Endometrium (tissue), 2 donors: ENCODE measurements around the gene TRIM58.

Experiments
- FAIRE-seq: peaks from 2 replicates; lab custom pipeline; 2012; peaks lifted over from hg19 to GRCh38; lab: Jason Lieb, UNC
- donor health status: control.
- donor health status: control.

TRIM58 gene

DNA sequence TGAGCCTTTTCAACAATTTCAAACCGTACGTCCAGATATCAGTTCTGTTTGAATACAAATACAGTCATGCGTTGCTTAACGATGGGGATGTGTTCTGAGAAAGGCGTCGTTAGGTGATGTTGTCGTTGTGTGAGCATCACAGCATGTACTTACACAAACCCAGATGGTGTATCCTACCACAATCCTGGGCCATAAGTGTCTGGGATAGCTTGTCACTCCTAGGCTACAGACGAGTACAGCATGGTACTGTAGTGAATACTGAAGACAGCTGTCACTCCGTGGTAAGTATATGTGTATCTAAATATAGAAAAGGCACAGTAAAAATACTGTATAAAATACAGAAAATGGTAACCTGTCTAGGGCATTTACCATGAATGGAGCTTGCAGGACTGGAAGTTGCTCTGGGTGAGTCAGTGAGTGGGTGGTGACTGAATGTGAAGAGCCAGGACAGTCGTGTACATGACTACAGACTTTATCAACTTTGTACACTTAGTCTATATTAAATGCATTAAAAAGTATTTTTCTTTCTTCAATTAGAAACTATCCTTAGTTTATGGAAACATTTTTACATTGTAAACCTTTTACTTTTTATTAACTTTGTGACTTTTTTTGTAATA is 27.9 kb downstream of the TRIM58 start:
- no peak for FAIRE-seq

DNA sequence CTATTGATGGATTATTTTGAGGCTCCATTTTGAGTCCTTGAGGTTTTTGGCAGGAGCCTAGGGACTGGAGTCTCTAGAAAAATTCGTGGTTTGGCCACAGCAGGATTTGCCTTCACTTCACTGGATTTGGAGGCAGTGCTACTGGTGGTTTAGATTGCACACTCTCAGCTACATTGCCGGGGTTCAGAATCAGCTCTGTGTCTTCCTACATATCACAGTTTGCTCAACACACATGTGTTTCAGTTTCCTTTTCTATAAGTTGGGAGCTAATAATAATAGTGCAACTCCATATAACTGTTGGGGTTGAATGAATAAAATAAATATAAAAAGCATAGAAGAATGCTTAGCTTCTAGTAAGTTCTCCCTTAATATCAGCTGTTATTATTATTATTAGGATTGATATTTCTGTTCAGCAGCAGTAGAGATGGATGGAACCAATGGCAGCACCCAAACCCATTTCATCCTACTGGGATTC is 38.2 kb downstream of the TRIM58 start, which contains the start of gene OR2W3:
Gene OR2W3 (plus strand): TSS at position 425 of the 475 bp plus-strand sequence. CDS start 0 bp downstream, at position 425.
- FAIRE-seq, result no peak

DNA sequence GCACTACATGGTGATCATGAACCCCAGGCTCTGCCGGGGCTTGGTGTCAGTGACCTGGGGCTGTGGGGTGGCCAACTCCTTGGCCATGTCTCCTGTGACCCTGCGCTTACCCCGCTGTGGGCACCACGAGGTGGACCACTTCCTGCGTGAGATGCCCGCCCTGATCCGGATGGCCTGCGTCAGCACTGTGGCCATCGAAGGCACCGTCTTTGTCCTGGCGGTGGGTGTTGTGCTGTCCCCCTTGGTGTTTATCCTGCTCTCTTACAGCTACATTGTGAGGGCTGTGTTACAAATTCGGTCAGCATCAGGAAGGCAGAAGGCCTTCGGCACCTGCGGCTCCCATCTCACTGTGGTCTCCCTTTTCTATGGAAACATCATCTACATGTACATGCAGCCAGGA is 39.0 kb downstream of the TRIM58 start:
- FAIRE-seq, result no peak

DNA sequence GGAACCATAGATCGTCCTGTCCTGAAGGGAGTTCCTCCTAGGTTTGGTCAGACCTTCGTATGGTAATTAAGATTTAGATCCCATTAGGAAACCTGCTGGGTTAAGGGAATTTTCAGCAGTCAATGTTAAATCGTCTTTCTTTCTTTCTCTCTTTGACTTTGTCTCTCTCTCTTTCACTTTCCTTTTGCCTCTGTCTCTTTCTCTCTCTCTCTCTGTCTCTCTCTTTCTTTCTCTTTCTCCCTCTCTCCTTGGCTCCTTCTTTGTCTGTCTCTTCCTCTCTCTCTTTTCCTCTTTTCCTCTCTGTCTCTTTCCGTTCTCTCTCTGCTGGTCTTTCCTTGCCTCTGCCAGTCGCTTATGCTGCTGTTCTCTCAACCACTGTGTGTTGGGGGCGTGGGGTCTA is 47.1 kb downstream of the TRIM58 start:
- no peak for FAIRE-seq

DNA sequence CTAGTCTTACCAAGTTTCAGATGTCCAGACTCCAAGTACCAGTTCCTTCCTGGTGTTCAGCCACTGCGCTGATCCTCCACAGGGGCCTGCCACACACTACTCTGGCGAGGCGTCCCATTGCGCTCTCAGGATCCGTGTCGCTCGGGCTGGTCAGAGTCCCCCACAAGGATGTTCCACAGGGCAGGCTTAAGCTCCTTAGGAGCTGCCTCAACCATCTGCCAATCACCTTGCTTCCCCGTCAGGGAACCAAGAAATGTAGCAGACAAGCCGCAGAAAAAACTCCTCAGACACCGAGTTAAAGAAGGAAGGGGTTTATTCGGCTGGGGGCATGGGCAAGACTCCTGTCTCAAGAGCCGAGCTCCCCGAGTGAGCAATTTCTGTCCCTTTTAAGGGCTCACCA is 48.2 kb downstream of the TRIM58 start:
- no peak for FAIRE-seq

DNA sequence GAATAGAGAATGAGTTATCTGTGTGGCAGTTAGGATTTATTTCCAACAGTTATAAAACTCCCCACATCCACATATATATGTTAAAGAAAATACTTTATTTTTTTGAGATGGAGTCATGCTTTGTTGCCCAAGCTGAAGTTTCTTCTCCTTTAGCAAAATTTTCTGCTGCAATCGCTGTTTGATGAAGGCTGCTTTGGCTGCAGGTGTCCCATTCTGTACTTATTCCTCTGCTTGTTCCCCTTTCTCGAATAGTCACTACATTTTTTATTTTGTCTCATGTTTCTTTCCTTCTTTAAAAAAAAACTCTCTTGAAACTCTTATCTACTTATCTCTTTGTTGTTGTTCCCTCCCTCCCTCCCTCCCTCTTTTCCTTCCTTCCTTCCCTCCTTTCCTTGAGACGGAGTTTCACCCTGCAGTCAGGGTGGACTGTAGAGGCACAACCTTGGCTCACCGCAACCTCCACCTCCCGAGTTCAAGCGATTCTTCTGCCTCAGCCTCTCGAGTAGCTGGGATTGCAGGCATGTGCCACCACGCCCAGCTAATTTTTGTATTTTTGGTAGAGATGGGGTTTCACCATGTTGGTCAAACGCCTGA is 49.0 kb downstream of the TRIM58 start:
- no peak for FAIRE-seq

DNA sequence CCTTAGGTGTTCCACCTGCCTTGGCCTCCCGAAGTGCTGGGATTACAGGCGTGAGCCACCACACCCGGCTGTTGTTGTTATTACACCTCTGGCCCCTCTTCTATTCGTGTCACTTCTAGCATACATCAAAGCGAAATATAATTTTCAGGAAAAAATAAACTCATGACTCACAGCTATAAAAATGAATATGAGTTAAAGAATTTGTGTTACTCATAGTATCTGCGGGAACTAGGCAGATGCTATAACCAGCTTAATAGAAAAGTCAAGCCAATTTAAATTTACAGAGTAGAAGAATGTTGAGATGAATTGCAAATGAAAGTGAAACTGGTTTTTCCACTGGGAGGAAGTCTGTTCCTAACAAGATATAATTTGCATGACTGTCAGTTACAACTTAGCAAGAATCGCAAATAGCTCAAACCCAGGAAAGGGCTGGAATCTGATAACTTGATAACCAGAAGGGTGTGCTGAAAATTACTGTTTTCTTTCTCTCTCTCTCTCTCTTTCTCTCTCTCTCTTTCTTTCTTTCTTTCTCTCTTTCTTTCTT is 49.6 kb downstream of the TRIM58 start:
- no peak for FAIRE-seq

DNA sequence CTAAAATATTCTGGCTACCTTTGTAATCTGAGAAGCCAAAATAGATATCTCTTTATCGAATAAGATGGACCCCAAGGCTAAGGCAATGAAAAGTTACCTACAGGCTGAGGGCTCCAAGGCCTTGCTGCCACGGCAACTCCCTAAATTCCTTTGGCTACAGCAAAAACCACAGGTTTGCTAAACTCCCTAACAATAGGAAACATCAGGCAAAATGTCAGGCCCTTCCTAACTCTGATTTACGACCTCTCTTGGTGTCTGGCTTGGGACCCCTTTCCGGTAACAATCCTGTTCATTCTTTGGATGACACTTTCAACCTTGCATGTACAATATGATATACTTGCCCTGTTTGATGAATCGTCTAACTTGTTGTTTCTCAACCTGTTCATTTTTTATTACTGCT is 51.8 kb downstream of the TRIM58 start:
- no peak for FAIRE-seq

DNA sequence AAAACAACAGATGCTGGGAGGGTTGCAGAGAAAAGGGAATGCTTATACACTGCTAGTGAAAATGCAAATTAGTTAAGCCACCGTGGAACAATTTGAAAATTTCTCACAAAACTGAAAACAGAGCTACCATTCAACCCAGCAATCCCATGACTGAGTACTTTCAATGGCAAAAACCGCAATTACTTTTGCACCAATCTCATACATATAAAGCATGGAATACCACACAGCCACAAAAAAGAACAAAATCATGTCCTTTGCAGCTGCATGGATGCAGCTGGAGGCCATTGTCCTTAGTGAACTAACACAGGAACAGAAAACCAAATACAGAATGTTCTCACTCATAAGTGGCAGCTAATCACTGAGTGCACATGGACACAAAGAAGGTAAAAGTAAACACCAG is 56.8 kb downstream of the TRIM58 start:
- FAIRE-seq, result no peak

DNA sequence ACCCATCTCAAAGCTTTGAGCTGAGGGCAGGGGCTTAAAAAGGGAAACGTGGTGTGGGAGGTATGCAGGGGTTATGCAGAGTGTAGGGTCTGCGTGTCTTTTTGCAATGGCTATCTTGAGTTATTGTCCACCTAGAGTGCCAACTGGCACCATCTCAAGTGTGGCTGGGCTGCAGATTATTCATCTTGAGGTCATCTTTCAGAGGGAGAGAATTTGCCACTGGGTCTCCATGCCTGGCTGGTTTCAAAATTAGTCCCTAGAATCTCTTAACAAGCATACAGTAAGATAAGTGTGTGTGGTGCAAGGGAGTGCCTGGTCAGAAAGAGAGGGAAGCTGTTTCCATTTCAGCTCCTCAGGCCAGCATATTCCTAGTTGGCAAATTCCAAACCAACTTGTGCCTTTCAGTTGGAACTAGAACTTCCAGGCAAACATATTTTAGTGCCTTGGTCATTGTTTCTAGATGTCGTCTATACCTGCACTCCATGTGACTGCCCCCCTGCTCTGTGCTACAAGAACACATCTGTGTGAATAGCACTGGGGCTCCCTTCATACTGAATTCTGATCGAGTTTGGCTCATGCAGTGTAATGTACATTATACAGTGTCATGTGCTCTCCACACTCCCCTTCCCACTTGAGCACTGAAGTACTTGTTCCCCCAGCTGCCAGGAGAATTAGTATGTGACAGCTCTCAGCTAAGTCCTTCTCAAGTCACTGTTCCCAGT is 58.1 kb downstream of the TRIM58 start:
- FAIRE-seq, result no peak

DNA sequence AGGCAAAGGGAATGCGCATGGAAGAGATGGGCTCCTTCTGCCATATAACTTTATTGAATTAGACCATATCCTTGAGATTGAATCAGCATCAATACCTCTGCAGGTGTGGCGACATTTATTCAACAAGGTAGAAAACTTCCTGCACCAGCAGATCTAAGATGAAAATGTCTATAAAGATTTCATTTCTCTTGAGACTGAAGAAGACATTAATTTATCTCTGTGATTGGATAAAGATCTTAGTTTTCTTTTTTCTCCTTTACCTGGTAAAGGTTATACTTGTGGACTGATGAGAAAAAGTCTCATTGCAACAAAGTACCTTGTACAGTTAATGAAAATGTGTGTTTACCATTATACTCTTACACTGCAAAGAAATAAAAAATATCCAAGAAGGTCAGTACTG is 63.0 kb downstream of the TRIM58 start, which contains the start of gene OR2T8:
Gene OR2T8 (plus strand): TSS at position 301 of the 400 bp plus-strand sequence. CDS start 766 bp downstream, outside the sequence.
- no peak for FAIRE-seq

DNA sequence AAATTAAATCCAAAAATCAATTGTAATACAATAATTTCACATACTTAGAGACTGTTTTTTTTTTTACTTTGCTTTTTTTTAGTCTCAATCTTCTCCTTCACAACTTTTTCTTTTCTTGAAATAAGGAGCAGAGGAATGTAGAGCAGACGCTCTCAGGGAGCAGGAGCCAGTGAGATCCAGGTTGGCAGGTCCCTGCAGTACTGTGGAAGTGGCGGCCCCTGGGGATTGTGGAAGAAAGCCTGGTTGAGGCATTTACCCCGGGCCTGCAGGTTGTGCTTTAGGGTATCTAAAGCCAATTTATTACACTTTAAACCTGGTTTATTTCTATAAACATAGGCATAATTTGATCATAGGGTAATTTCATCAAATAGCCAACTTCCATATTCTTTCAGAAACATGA is 67.0 kb downstream of the TRIM58 start:
- FAIRE-seq, result no peak

DNA sequence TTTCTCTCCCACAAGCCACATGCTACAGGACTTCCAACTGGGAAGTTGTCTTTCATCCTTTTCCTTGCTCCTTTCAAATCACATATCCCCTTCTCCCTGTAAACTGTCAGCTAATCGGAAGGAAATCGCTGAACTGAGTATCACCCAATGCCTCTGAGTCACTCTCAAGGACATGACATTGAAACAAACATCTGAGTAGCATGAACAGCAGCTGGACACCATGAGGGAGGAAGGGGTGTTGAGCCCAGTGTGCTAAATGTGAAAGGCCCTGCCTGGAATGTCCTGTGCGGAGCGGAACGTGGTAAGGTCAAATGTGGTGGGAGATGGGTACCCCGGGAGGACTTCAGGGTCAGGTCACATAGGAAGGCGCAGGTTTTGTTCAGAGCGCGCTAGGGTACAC is 67.9 kb downstream of the TRIM58 start, which contains the start of gene OR2AJ1:
Gene OR2AJ1 (plus strand): TSS at position 22 of the 400 bp plus-strand sequence. CDS start 8,880 bp downstream, outside the sequence.
- FAIRE-seq, result no peak
